Activated naive CD8-positive, alpha-beta T cell treated with anti-CD3 and anti-CD28 coated beads, Interleukin-2, amount 10 ng/mL, durations not matched to agents 7 days and 5 days (primary cell): ENCODE data around the gene TPRG1. TPM values are rescaled to one million over a fixed set of nuclear protein-coding genes. Genes with fewer than 3 reads are reported as not detected.

Experiments
- ATAC-seq: fragments of 150-1000 bp; cut with Tn5 transposase; one replicate; pipeline ENCODE4 v1.10.0; 2021; ENCODE audit warnings: low read depth, moderate library complexity
- POLR2A ChIA-PET: fragments of 350-600 bp; sonication (Branson Sonifier 250); formaldehyde crosslinking; loops from one replicate; lab custom pipeline; 2021; ENCODE audit warnings: antibody characterized with exemption; lab: Charles Lee
- DNase-seq: peaks from one replicate; pipeline ENCODE4 v3.0.0; 2021
- H3K27ac Mint-ChIP-seq: one replicate; pipeline ENCODE4 v1.8.0; 2022; ENCODE audit warnings: mild to moderate bottlenecking, mixed read lengths
- H3K27me3 Mint-ChIP-seq: one replicate; pipeline ENCODE4 v1.8.0; 2022; ENCODE audit warnings: mild to moderate bottlenecking, moderate library complexity, mixed read lengths
- H3K36me3 Mint-ChIP-seq: one replicate; pipeline ENCODE4 v1.8.0; 2021; ENCODE audit warnings: mild to moderate bottlenecking, mixed read lengths
- H3K4me1 Mint-ChIP-seq: one replicate; pipeline ENCODE4 v1.8.0; 2021; ENCODE audit warnings: mixed read lengths
- H3K4me3 Mint-ChIP-seq: one replicate; pipeline ENCODE4 v1.8.0; 2022; ENCODE audit warnings: mild to moderate bottlenecking, moderate library complexity, mixed read lengths
- H3K9me3 Mint-ChIP-seq: one replicate; pipeline ENCODE4 v1.8.0; 2021; ENCODE audit warnings: mixed read lengths
- total RNA-seq, 2 experiments: library from RNA; stranded (reverse); gene quantifications; one replicate each; pipeline ENCODE4 v1.2.3, GENCODE V29; 2021

Gene TPRG1
- total RNA-seq, 2 experiments from 2014 or later, result 42.4 to 50.9 TPM

GRCh38 chr3:189303584-189303983 lies 131.8 kb downstream of the TPRG1 start:
- Mint-ChIP-seq H3K4me1 (peaks cover 14% of the 10 kb centered on the region), H3K9me3 (peaks cover 2% of the 10 kb centered on the region), H3K27ac (no peak overlapping the region), H3K36me3 (peaks cover 5% of the 10 kb centered on the region), H3K4me3 (no peak overlapping the region), H3K27me3 (no peaks in the 10 kb centered on the region)
- DNase-seq, result no peak
- POLR2A ChIA-PET, result no interaction called here
- no peak for ATAC-seq

- DNase-seq, result no peak
- Mint-ChIP-seq H3K4me3 (peak overlapping the region; percentile 14), H3K9me3 (peaks cover 2% of the 10 kb centered on the region), H3K27ac (no peak overlapping the region), H3K36me3 (peaks cover 4% of the 10 kb centered on the region), H3K27me3 (no peaks in the 10 kb centered on the region), H3K4me1 (peaks cover 8% of the 10 kb centered on the region)
- peak; percentile 26 for ATAC-seq
- POLR2A ChIA-PET, result no interaction called here
These were observed 132.9 kb downstream of the TPRG1 start for GRCh38 chr3:189304465-189305351.

- Mint-ChIP-seq H3K4me3 (no peak overlapping the region), H3K27me3 (no peaks in the 10 kb centered on the region), H3K27ac (no peak overlapping the region), H3K4me1 (peaks cover 7% of the 10 kb centered on the region), H3K36me3 (peaks cover 2% of the 10 kb centered on the region), H3K9me3 (peaks cover 2% of the 10 kb centered on the region)
- no peak for DNase-seq
- ATAC-seq, result no peak
- POLR2A ChIA-PET, result no interaction called here
These were observed 133.6 kb downstream of the TPRG1 start for GRCh38 chr3:189305412-189305811.

- no peak for DNase-seq
- no peak overlapping the region for H3K4me3 Mint-ChIP-seq
- POLR2A ChIA-PET, result no interaction called here
- no peaks in the 10 kb centered on the region for H3K36me3 Mint-ChIP-seq
- H3K4me1 Mint-ChIP-seq, result peaks cover 5% of the 10 kb centered on the region
- no peaks in the 10 kb centered on the region for H3K9me3 Mint-ChIP-seq
- ATAC-seq, result no peak
- H3K27me3 Mint-ChIP-seq, result no peaks in the 10 kb centered on the region
- no peak overlapping the region for H3K27ac Mint-ChIP-seq
These were observed 136.2 kb downstream of the TPRG1 start for GRCh38 chr3:189307963-189308362.

- no peak overlapping the region for H3K4me3 Mint-ChIP-seq
- POLR2A ChIA-PET, result no interaction called here
- ATAC-seq (no peak), DNase-seq (no peak)
- no peak overlapping the region for H3K27ac Mint-ChIP-seq
- H3K27me3 Mint-ChIP-seq, result no peaks in the 10 kb centered on the region
- H3K4me1 Mint-ChIP-seq, result peaks cover 5% of the 10 kb centered on the region
- no peaks in the 10 kb centered on the region for H3K9me3 Mint-ChIP-seq
- no peaks in the 10 kb centered on the region for H3K36me3 Mint-ChIP-seq
These were observed 136.8 kb downstream of the TPRG1 start for GRCh38 chr3:189308608-189309007.

- DNase-seq, result no peak
- no peak for ATAC-seq
- no peaks in the 10 kb centered on the region for H3K27me3 Mint-ChIP-seq
- H3K4me1 Mint-ChIP-seq, result peaks cover 5% of the 10 kb centered on the region
- H3K9me3 Mint-ChIP-seq, result no peaks in the 10 kb centered on the region
- H3K36me3 Mint-ChIP-seq, result no peaks in the 10 kb centered on the region
- POLR2A ChIA-PET, result no interaction called here
- H3K4me3 Mint-ChIP-seq, result no peak overlapping the region
- H3K27ac Mint-ChIP-seq, result no peak overlapping the region
These were observed 137.7 kb downstream of the TPRG1 start for GRCh38 chr3:189309400-189309975.

- POLR2A ChIA-PET, result no interaction called here
- H3K4me3 Mint-ChIP-seq, result no peak overlapping the region
- H3K27me3 Mint-ChIP-seq, result no peaks in the 10 kb centered on the region
- no peaks in the 10 kb centered on the region for H3K9me3 Mint-ChIP-seq
- no peak for ATAC-seq
- DNase-seq, result no peak
- no peaks in the 10 kb centered on the region for H3K36me3 Mint-ChIP-seq
- H3K27ac Mint-ChIP-seq, result no peak overlapping the region
- H3K4me1 Mint-ChIP-seq, result peaks cover 7% of the 10 kb centered on the region
These were observed 139.8 kb downstream of the TPRG1 start for GRCh38 chr3:189311521-189311920.

- no peak overlapping the region for H3K27ac Mint-ChIP-seq
- POLR2A ChIA-PET, result no interaction called here
- peaks cover 8% of the 10 kb centered on the region for H3K4me1 Mint-ChIP-seq
- no peaks in the 10 kb centered on the region for H3K9me3 Mint-ChIP-seq
- ATAC-seq (no peak), DNase-seq (no peak)
- no peaks in the 10 kb centered on the region for H3K36me3 Mint-ChIP-seq
- H3K4me3 Mint-ChIP-seq, result no peak overlapping the region
- H3K27me3 Mint-ChIP-seq, result no peaks in the 10 kb centered on the region
These were observed 141.1 kb downstream of the TPRG1 start for GRCh38 chr3:189312866-189313265.

GRCh38 chr3:189316296-189317019 lies 144.7 kb downstream of the TPRG1 start:
- Mint-ChIP-seq H3K9me3 (peaks cover 6% of the 10 kb centered on the region), H3K27me3 (no peaks in the 10 kb centered on the region), H3K36me3 (peaks cover 5% of the 10 kb centered on the region), H3K27ac (no peak overlapping the region), H3K4me1 (peaks cover 6% of the 10 kb centered on the region), H3K4me3 (no peak overlapping the region)
- no peak for DNase-seq
- POLR2A ChIA-PET, result no interaction called here
- ATAC-seq, result no peak

- Mint-ChIP-seq H3K4me1 (peaks cover 9% of the 10 kb centered on the region), H3K4me3 (no peak overlapping the region), H3K36me3 (peaks cover 11% of the 10 kb centered on the region), H3K9me3 (peaks cover 11% of the 10 kb centered on the region), H3K27me3 (no peaks in the 10 kb centered on the region), H3K27ac (peak overlapping the region; percentile 4)
- DNase-seq (no peak), ATAC-seq (no peak)
- POLR2A ChIA-PET, result no interaction called here
These were observed 146.1 kb downstream of the TPRG1 start for GRCh38 chr3:189317911-189318310.

- Mint-ChIP-seq H3K27me3 (no peaks in the 10 kb centered on the region), H3K36me3 (peaks cover 16% of the 10 kb centered on the region), H3K9me3 (peaks cover 16% of the 10 kb centered on the region), H3K4me3 (no peak overlapping the region), H3K27ac (no peak overlapping the region), H3K4me1 (peaks cover 30% of the 10 kb centered on the region)
- ATAC-seq (no peak), DNase-seq (no peak)
- POLR2A ChIA-PET, result interaction anchor here (1.0 kb wide), 1 partner anchor 11 kb away, joined by 5 read pairs; no protein-coding TSS in a partner anchor
These were observed 148.7 kb downstream of the TPRG1 start for GRCh38 chr3:189320511-189320910.

GRCh38 chr3:189322339-189322738 lies 150.6 kb downstream of the TPRG1 start:
- Mint-ChIP-seq H3K9me3 (peaks cover 16% of the 10 kb centered on the region), H3K4me1 (peaks cover 28% of the 10 kb centered on the region), H3K27me3 (no peaks in the 10 kb centered on the region), H3K4me3 (no peak overlapping the region), H3K27ac (peak overlapping the region; percentile 55), H3K36me3 (peaks cover 22% of the 10 kb centered on the region)
- DNase-seq (no peak), ATAC-seq (no peak)
- POLR2A ChIA-PET, result interaction anchor here (1.4 kb wide), 1 partner anchor 33 kb away, joined by 5 read pairs; no protein-coding TSS in a partner anchor

GRCh38 chr3:189324538-189325138 lies 152.9 kb downstream of the TPRG1 start:
- peaks cover 33% of the 10 kb centered on the region for H3K4me1 Mint-ChIP-seq
- POLR2A ChIA-PET, result interaction anchor here (0.6 to 1.9 kb wide), 3 partner anchors 9 to 39 kb away, joined by 3 to 10 read pairs (median 3); no protein-coding TSS in a partner anchor
- DNase-seq (peak; percentile 70), ATAC-seq (peak; percentile 99)
- peaks cover 15% of the 10 kb centered on the region for H3K9me3 Mint-ChIP-seq
- H3K27ac Mint-ChIP-seq, result peak overlapping the region; percentile 98
- H3K27me3 Mint-ChIP-seq, result no peaks in the 10 kb centered on the region
- H3K36me3 Mint-ChIP-seq, result peaks cover 26% of the 10 kb centered on the region
- H3K4me3 Mint-ChIP-seq, result peak overlapping the region; percentile 86
